Type B pancreatic cell (in vitro differentiated cells): ENCODE results near the gene PODN. TPM values are rescaled to one million over a fixed set of nuclear protein-coding genes. Genes with fewer than 3 reads are reported as not detected.

Source experiments
- DNase-seq: peaks from one replicate; pipeline ENCODE4 v3.0.0; 2021; ENCODE audit warnings: mixed read lengths; ENCODE audit not compliant: unreplicated experiment; ENCODE audit errors: extremely low spot score
- H3K27ac Mint-ChIP-seq: 2 replicates; pipeline ENCODE4 v1.8.0; 2021; ENCODE audit warnings: mild to moderate bottlenecking, mixed read lengths
- H3K27me3 Mint-ChIP-seq: 2 replicates; pipeline ENCODE4 v1.8.0; 2021; ENCODE audit warnings: mixed read lengths
- H3K36me3 Mint-ChIP-seq: 2 replicates; pipeline ENCODE4 v1.8.0; 2021; ENCODE audit warnings: mixed read lengths
- H3K4me1 Mint-ChIP-seq: one replicate; pipeline ENCODE4 v1.8.0; 2021; ENCODE audit warnings: mixed read lengths; ENCODE audit not compliant: unreplicated experiment
- H3K4me3 Mint-ChIP-seq: 2 replicates; pipeline ENCODE4 v1.8.0; 2021; ENCODE audit warnings: mild to moderate bottlenecking, mixed read lengths
- H3K9me3 Mint-ChIP-seq: 2 replicates; pipeline ENCODE4 v1.8.0; 2021; ENCODE audit warnings: mixed read lengths
- total RNA-seq: library from RNA; stranded (reverse); gene quantifications from 2 replicates; pipeline ENCODE4 v1.2.1, GENCODE V29; 2021; ENCODE audit warnings: low replicate concordance
- TF ChIP-seq, protein P1 (sequence below): fragments of 200-600 bp; sonication (generic); conservative IDR thresholded peaks from 2 replicates; pipeline ENCODE4 v1.5.0; 2021; ENCODE audit warnings: antibody characterized with exemption, mild to moderate bottlenecking

Gene PODN
- total RNA-seq, 1 donor from 2014 or later = 2.8 TPM

DNA sequence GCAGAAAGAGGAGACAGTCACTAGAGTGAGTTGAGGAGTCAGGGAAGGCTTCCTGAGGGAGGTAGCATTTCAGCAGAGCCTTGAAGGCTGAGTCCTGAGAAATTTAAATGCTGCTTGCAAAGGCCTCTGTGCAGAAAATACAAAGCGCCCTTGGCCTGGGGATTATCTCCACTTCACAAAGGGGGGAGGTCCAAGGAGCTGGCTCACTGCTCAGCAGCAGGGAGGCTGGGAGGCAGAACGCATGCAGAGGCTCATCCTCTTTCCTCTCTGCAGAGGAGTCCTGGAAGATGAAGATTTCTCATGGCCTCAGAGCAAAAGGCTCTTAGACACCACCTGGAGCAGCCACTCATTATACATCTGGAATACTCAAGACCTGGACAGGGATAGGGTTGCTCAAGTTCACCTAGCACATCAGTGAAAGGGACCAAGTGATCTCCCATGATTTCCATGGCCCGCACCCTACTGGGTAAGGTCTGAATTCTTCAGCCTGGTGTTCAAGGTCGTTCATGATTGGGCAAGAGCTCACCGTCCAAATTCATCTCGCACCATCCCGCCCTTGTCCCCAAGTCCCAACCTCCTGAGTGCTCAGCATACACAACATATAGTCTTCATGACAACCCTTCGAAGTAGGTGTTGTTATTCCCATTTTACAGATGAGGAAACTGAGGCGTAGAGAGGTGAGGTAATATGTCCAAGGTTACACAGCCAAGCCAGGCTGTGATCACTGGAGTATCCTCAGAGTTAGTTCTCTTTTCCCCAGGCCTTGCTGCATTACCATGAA, 71.4 kb downstream of the PODN start:
- peaks cover 9% of the 10 kb centered on the region for H3K9me3 Mint-ChIP-seq
- peaks cover 15% of the 10 kb centered on the region for H3K27me3 Mint-ChIP-seq
- H3K4me1 Mint-ChIP-seq = peaks cover 6% of the 10 kb centered on the region
- TF ChIP-seq, protein P1, sequence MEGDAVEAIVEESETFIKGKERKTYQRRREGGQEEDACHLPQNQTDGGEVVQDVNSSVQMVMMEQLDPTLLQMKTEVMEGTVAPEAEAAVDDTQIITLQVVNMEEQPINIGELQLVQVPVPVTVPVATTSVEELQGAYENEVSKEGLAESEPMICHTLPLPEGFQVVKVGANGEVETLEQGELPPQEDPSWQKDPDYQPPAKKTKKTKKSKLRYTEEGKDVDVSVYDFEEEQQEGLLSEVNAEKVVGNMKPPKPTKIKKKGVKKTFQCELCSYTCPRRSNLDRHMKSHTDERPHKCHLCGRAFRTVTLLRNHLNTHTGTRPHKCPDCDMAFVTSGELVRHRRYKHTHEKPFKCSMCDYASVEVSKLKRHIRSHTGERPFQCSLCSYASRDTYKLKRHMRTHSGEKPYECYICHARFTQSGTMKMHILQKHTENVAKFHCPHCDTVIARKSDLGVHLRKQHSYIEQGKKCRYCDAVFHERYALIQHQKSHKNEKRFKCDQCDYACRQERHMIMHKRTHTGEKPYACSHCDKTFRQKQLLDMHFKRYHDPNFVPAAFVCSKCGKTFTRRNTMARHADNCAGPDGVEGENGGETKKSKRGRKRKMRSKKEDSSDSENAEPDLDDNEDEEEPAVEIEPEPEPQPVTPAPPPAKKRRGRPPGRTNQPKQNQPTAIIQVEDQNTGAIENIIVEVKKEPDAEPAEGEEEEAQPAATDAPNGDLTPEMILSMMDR = no peak
- no peaks in the 10 kb centered on the region for H3K36me3 Mint-ChIP-seq
- no peak overlapping the region for H3K27ac Mint-ChIP-seq
- no peak overlapping the region for H3K4me3 Mint-ChIP-seq
- DNase-seq = no peak

DNA sequence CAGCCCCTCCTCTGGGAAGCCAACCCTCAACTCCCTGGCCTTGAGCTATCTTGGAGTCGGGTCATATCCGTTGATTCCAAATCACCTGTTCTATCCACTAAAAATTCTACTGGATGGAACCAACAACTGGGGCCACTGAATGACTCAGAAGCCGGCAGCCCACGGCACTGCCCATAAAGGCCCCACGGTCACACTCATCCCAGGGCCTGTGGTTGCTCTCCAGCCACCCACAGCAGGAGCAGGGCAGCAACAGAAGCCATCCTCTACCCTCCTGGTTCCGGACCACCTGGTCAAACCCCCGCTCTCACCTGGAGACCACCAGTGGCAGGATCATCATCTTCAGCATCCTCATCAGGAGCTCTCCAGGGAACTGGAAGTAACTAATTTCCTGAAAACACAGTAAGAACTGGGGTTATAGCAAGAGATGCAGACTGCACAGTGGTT, 72.1 kb downstream of the PODN start:
- peaks cover 9% of the 10 kb centered on the region for H3K9me3 Mint-ChIP-seq
- H3K27ac Mint-ChIP-seq = no peak overlapping the region
- H3K4me1 Mint-ChIP-seq = peaks cover 6% of the 10 kb centered on the region
- H3K36me3 Mint-ChIP-seq = no peaks in the 10 kb centered on the region
- DNase-seq = no peak
- H3K4me3 Mint-ChIP-seq = no peak overlapping the region
- H3K27me3 Mint-ChIP-seq = peaks cover 15% of the 10 kb centered on the region
- TF ChIP-seq, protein P1 = no peak

Other genes with a start within 250 kb of the PODN start
- gene ZYG11A, start 219.5 kb upstream of the PODN start, total RNA-seq = 0.31 and 0.64 TPM in 2 replicates
- 46.2 and 89.5 TPM in 2 replicates for gene ECHDC2, start 140.5 kb upstream of the PODN start, total RNA-seq
- gene SCP2, start 134.9 kb upstream of the PODN start, total RNA-seq = 108 and 121 TPM in 2 replicates
- gene SLC1A7, start 80.4 kb downstream of the PODN start, total RNA-seq = not detected in 2 replicates
- 26.8 and 28.2 TPM in 2 replicates for gene CPT2, start 134.6 kb downstream of the PODN start, total RNA-seq
- 36.2 and 72.7 TPM in 2 replicates for gene CZIB, start 158.4 kb downstream of the PODN start, total RNA-seq
- gene MAGOH, start 176.3 kb downstream of the PODN start, total RNA-seq = 50.4 and 55.0 TPM in 2 replicates